ENCODE results near the gene WNK2. TPM values are rescaled to one million over a fixed set of nuclear protein-coding genes. Genes with fewer than 3 reads are reported as not detected.

Gene WNK2
- total and polyA plus RNA-seq, 2 experiments from 2014 or later, result 34.5 to 92.2 TPM

- no peaks in the 10 kb centered on the region for H3K36me3 ChIP-seq
- H3K9me3 ChIP-seq (ENCODE audit: low read depth), result no peaks in the 10 kb centered on the region
- no peaks in the 10 kb centered on the region for H3K4me1 ChIP-seq (ENCODE audit: low read depth)
- no peak overlapping the region for H3K27ac ChIP-seq
- no peak overlapping the region for H3K4me3 ChIP-seq
- TF ChIP-seq CTCF (IDR thresholded peaks at IDR 0.05; ENCODE audit: low read depth, low read length), result no peak
- DNase-seq (ENCODE audit: low read depth in 1 of 2, low spot score in 1 of 2), result no peak
- H3K27me3 ChIP-seq, result no peaks in the 10 kb centered on the region
Observed at GRCh38 chr9:93297659-93298497, 113.9 kb downstream of the WNK2 start.

GRCh38 chr9:93298498-93299417 lies 114.8 kb downstream of the WNK2 start:
- Histone ChIP-seq H3K9me3 (ENCODE audit: low read depth) (no peaks in the 10 kb centered on the region), H3K27me3 (no peaks in the 10 kb centered on the region), H3K4me3 (no peak overlapping the region), H3K36me3 (no peaks in the 10 kb centered on the region), H3K4me1 (ENCODE audit: low read depth) (no peaks in the 10 kb centered on the region), H3K27ac (no peak overlapping the region)
- no peak for DNase-seq (ENCODE audit: low read depth in 1 of 2, low spot score in 1 of 2)
- no peak for TF ChIP-seq CTCF (IDR thresholded peaks at IDR 0.05; ENCODE audit: low read depth, low read length)

DNA sequence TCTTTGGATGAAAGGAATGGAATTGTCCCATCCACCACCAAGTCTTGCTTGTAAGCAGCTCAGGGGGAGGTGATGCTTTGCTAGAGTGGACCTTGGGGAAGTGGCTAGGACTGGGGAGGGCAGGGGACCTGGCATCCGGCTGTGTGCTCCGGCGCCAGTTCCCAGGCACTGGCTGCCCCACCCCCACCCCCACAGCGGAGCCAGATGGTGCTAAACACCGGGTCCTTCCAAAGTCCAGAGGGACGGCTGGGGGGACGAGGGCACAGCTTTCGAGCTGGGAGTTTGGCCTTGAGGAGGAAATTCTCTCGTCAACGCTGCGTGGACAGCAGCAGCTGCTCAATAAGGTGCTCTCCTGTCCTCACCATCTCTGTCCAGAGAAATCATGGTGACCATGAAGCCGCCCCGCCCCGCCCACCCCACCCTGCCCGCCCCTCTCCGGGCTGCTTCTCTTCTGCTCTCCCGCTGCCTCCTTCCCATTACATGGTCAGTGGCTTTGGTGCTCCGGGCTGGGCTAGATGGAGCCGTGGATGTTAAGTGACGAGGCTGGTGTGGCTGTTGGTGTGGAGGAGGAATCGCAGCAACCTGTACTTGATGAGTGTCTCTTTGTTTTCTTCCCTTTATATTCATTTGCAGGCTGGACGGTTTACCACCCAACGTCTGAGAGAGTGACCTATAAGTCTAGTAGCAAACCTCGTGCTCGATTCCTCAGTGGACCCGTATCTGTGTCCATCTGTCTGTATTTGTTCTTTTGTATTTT lies 115.7 kb downstream of the WNK2 start:
- Histone ChIP-seq H3K4me3 (no peak overlapping the region), H3K9me3 (ENCODE audit: low read depth) (no peaks in the 10 kb centered on the region), H3K4me1 (ENCODE audit: low read depth) (no peaks in the 10 kb centered on the region), H3K27ac (no peak overlapping the region), H3K27me3 (no peaks in the 10 kb centered on the region), H3K36me3 (no peaks in the 10 kb centered on the region)
- no peak for DNase-seq (ENCODE audit: low read depth in 1 of 2, low spot score in 1 of 2)
- no peak for TF ChIP-seq CTCF (IDR thresholded peaks at IDR 0.05; ENCODE audit: low read depth, low read length)

GRCh38 chr9:93300175-93300572 lies 116.2 kb downstream of the WNK2 start:
- H3K9me3 ChIP-seq (ENCODE audit: low read depth), result no peaks in the 10 kb centered on the region
- H3K36me3 ChIP-seq, result no peaks in the 10 kb centered on the region
- H3K27ac ChIP-seq, result no peak overlapping the region
- DNase-seq (ENCODE audit: low read depth in 1 of 2, low spot score in 1 of 2), result no peak
- H3K27me3 ChIP-seq, result no peaks in the 10 kb centered on the region
- TF ChIP-seq CTCF (IDR thresholded peaks at IDR 0.05; ENCODE audit: low read depth, low read length), result no peak
- no peak overlapping the region for H3K4me3 ChIP-seq
- H3K4me1 ChIP-seq (ENCODE audit: low read depth), result no peaks in the 10 kb centered on the region

DNA sequence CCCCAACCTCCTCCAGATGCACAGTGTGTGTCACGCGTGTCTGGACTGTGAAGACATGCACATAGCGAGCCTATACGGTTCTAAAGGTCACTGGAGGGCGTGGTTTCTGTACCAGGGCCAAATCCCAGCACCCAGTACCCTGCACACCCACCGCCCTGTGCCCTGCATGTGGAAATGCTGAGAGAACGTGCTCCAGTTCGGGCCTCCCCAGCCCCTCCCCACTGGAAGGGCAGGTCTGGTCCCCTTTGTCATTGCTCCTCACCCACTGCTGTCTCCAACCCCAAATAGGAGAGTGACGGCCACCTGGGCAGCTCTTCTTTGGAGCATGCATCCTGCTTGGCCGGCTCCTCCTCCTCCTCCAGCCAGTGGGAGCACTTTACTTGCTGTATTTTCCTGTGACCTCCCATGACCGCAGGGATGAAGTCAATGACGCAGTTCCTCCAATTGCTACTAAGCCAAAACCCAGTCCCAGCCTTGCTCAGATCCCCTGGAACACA lies 116.7 kb downstream of the WNK2 start:
- H3K36me3 ChIP-seq, result no peaks in the 10 kb centered on the region
- no peak overlapping the region for H3K27ac ChIP-seq
- no peaks in the 10 kb centered on the region for H3K27me3 ChIP-seq
- H3K4me1 ChIP-seq (ENCODE audit: low read depth), result no peaks in the 10 kb centered on the region
- no peak overlapping the region for H3K4me3 ChIP-seq
- H3K9me3 ChIP-seq (ENCODE audit: low read depth), result no peaks in the 10 kb centered on the region
- no peak for DNase-seq (ENCODE audit: low read depth in 1 of 2, low spot score in 1 of 2)
- TF ChIP-seq CTCF (IDR thresholded peaks at IDR 0.05; ENCODE audit: low read depth, low read length), result no peak

Data from cardiac muscle cell (in vitro differentiated cells and primary cell).